ENCODE data around the gene FAM25G.

Gene FAM25G

GRCh38 chr10:47445720-47446119 is 45.8 kb downstream of the FAM25G start:
- DNase-seq = no peak

GRCh38 chr10:47444047-47444446 is 47.5 kb downstream of the FAM25G start:
- no peak for DNase-seq

GRCh38 chr10:47443145-47443544 is 48.4 kb downstream of the FAM25G start:
- DNase-seq = no peak

- DNase-seq = no peak
Observed at GRCh38 chr10:47442351-47442750, 49.1 kb downstream of the FAM25G start.

- no peak for DNase-seq
Observed at GRCh38 chr10:47441938-47442337, 49.6 kb downstream of the FAM25G start.

- DNase-seq = no peak
Observed at GRCh38 chr10:47440207-47440606, 51.3 kb downstream of the FAM25G start.

GRCh38 chr10:47438857-47439474 is 52.5 kb downstream of the FAM25G start:
- DNase-seq = no peak
